ENCODE results near the gene NFATC4. TPM values are rescaled to one million over a fixed set of nuclear protein-coding genes. Genes with fewer than 3 reads are reported as not detected.

NFATC4 gene
- total RNA-seq, 2 experiments from 2014 or later, result not detected

- CTCF ChIA-PET, result interaction anchor here (0.7 to 2.3 kb wide), 5 partner anchors 7 to 751 kb away, joined by 3 to 7 read pairs (median 5); partner anchors contain the start of gene CIDEB
- peaks cover 11% of the 10 kb centered on the region in 2 experiments for H3K27me3 ChIP-seq (ENCODE audit: control insufficient read depth in 1 of 2, insufficient read depth in 2 of 2, low read length in 2 of 2)
- TF ChIP-seq CTCF (IDR thresholded peaks at IDR 0.05), result no peak
- peak within 1 kb of the TSS; percentile 94 for H3K4me3 ChIP-seq (ENCODE audit: low read length)
- H3K4me3 Mint-ChIP-seq, result peak within 1 kb of the TSS; percentile 94
- peak within 1 kb of the TSS; percentile 82 for H3K27ac Mint-ChIP-seq
- peak within 1 kb of the TSS in 1 of 2 donors; percentile 64 for H3K27ac ChIP-seq (ENCODE audit: low read depth in 1 of 2, low read length in 2 of 2)
- DNase-seq, result peak; percentile 52 to 83 (median 72)
- ATAC-seq (ENCODE audit: poor library complexity), result peak; percentile 93
- H3K4me1 Mint-ChIP-seq (ENCODE audit: low read depth), result peaks cover 31% of the 10 kb centered on the region
- POLR2A ChIA-PET, result interaction anchor here (0.7 to 11.3 kb wide), 8 partner anchors 13 to 97 kb away, joined by 3 to 270 read pairs (median 4); partner anchors contain the start of genes CBLN3, KHNYN, LTB4R and RABGGTA
- H3K36me3 ChIP-seq (ENCODE audit: insufficient read depth, low read length), result peaks cover 13% of the 10 kb centered on the region
- H3K4me1 ChIP-seq (ENCODE audit: insufficient read depth, low read length), result peaks cover 46% of the 10 kb centered on the region
- H3K9me3 ChIP-seq (ENCODE audit: control insufficient read depth in 1 of 2, insufficient read depth in 1 of 2, low read length in 2 of 2), result no peaks in the 10 kb centered on the region
- no peaks in the 10 kb centered on the region for H3K9me3 Mint-ChIP-seq
- H3K27me3 Mint-ChIP-seq, result peaks cover 31% of the 10 kb centered on the region
- intact Hi-C loops (cut with DNase I, micrococcal nuclease), result loop anchor here in 1 of 2 experiments (10.0 kb wide), 1 partner anchor 335 kb away; no protein-coding TSS in a partner anchor
- peaks cover 45% of the 10 kb centered on the region for H3K36me3 Mint-ChIP-seq (ENCODE audit: low read depth)
Measured at GRCh38 chr14:24339284-24340151, 28.5 kb upstream of the NFATC4 start, which contains the start of gene RIPK3. Gene RIPK3 (minus strand): TSS chr14:24339991. CDS start chr14:24339826, 165 bp downstream.

GRCh38 chr14:24340606-24341005, 27.4 kb upstream of the NFATC4 start:
- Mint-ChIP-seq H3K27me3 (peaks cover 29% of the 10 kb centered on the region), H3K4me1 (ENCODE audit: low read depth) (peaks cover 21% of the 10 kb centered on the region), H3K27ac (no peak overlapping the region), H3K4me3 (peak overlapping the region; percentile 94), H3K9me3 (no peaks in the 10 kb centered on the region), H3K36me3 (ENCODE audit: low read depth) (peaks cover 38% of the 10 kb centered on the region)
- Histone ChIP-seq H3K36me3 (ENCODE audit: insufficient read depth, low read length) (peaks cover 13% of the 10 kb centered on the region), H3K9me3 (ENCODE audit: control insufficient read depth in 1 of 2, insufficient read depth in 1 of 2, low read length in 2 of 2) (no peaks in the 10 kb centered on the region), H3K27me3 (ENCODE audit: control insufficient read depth in 1 of 2, insufficient read depth in 2 of 2, low read length in 2 of 2) (peaks cover 3 to 6% of the 10 kb centered on the region in 2 experiments), H3K27ac (ENCODE audit: low read depth in 1 of 2, low read length in 2 of 2) (no peak overlapping the region), H3K4me1 (ENCODE audit: insufficient read depth, low read length) (peaks cover 36% of the 10 kb centered on the region), H3K4me3 (ENCODE audit: low read length) (no peak overlapping the region)
- intact Hi-C loops (cut with DNase I, micrococcal nuclease), result no loop called here
- no peak for DNase-seq
- no peak for ATAC-seq (ENCODE audit: poor library complexity)
- CTCF ChIA-PET, result interaction anchor here (0.9 to 2.3 kb wide), 4 partner anchors 8 to 752 kb away, joined by 3 to 7 read pairs (median 6); partner anchors contain the start of gene CIDEB
- POLR2A ChIA-PET, result interaction anchor here (0.9 to 11.3 kb wide), 5 partner anchors 27 to 98 kb away, joined by 3 to 270 read pairs (median 5); partner anchors contain the start of genes CBLN3, KHNYN, RABGGTA and TINF2
- TF ChIP-seq CTCF (IDR thresholded peaks at IDR 0.05), result no peak

GRCh38 chr14:24342889-24343288, 25.1 kb upstream of the NFATC4 start:
- Mint-ChIP-seq H3K27me3 (peaks cover 33% of the 10 kb centered on the region), H3K27ac (no peak overlapping the region), H3K36me3 (ENCODE audit: low read depth) (peaks cover 15% of the 10 kb centered on the region), H3K4me1 (ENCODE audit: low read depth) (peaks cover 18% of the 10 kb centered on the region), H3K9me3 (no peaks in the 10 kb centered on the region), H3K4me3 (no peak overlapping the region)
- DNase-seq (no peak), ATAC-seq (ENCODE audit: poor library complexity) (no peak)
- Histone ChIP-seq H3K27ac (ENCODE audit: low read depth in 1 of 2, low read length in 2 of 2) (no peak overlapping the region), H3K4me3 (ENCODE audit: low read length) (no peak overlapping the region), H3K36me3 (ENCODE audit: insufficient read depth, low read length) (peaks cover under 1% of the 10 kb centered on the region), H3K9me3 (ENCODE audit: control insufficient read depth in 1 of 2, insufficient read depth in 1 of 2, low read length in 2 of 2) (no peaks in the 10 kb centered on the region), H3K4me1 (ENCODE audit: insufficient read depth, low read length) (peaks cover 26% of the 10 kb centered on the region), H3K27me3 (ENCODE audit: control insufficient read depth in 1 of 2, insufficient read depth in 2 of 2, low read length in 2 of 2) (peaks cover 6 to 10% of the 10 kb centered on the region in 2 experiments)
- ChIA-PET POLR2A (interaction anchor here (11.3 kb wide), 1 partner anchor 90 kb away, joined by 270 read pairs; the partner anchor contains the start of genes CBLN3 and KHNYN), CTCF (interaction anchor here (0.7 to 1.1 kb wide), 3 partner anchors 9 to 12 kb away, joined by 3 read pairs; no protein-coding TSS in a partner anchor)
- no peak for TF ChIP-seq CTCF (IDR thresholded peaks at IDR 0.05)
- intact Hi-C loops (cut with DNase I, micrococcal nuclease), result no loop called here

Measured in CD4-positive, alpha-beta T cell (primary cell).